ENCODE measurements around the gene RFFL. TPM values are rescaled to one million over a fixed set of nuclear protein-coding genes. Genes with fewer than 3 reads are reported as not detected.

Gene RFFL
- total RNA-seq, 5 donors from 2014 or later (not counting 1 experiment from before 2014, with no cell fraction given) = 51.3 to 80.2 (median 74.1) TPM

DNA sequence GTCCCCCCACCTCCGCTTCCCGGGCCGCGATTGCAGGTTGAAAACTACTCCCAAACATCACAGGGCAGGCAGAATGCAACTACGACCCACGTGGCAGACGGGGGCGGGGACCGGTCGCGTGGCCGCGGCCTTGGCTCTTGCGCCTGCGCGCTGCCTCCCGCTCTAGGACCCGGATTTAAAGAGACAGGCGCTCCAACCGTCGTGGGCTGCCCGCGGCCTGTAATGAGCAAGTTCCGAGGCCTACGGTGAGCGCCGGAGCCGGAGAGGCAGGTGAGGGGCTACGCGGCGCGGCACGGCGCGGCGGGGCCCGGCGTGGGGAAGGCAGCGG, 83.2 kb downstream of the RFFL start, which contains the start of gene LIG3:
LIG3 (plus strand) TSS at position 160 of the 328 bp plus-strand sequence. CDS start 2,494 bp downstream, outside the sequence.
- H3K4me3 ChIP-seq (ENCODE audit: control insufficient read depth in 1 of 2, extremely low read depth in 1 of 2, low read length in 1 of 2) = peak within 1 kb of the TSS; percentile 79 to 93
- peak within 1 kb of the TSS; percentile 97 for H3K27ac ChIP-seq (ENCODE audit: low read length)
- 0% methylated on average over 35 of the region's 39 CpGs for WGBS (ENCODE audit: insufficient coverage)
- H3K27me3 Mint-ChIP-seq = no peaks in the 10 kb centered on the region
- H3K4me3 Mint-ChIP-seq = peak within 1 kb of the TSS; percentile 91 to 93 (median 92)
- H3K4me1 ChIP-seq (ENCODE audit: control insufficient read depth in 1 of 2, extremely low read depth in 1 of 2, insufficient read depth in 2 of 2, low read length in 2 of 2) = peaks cover 13 to 27% of the 10 kb centered on the region in 2 experiments
- POLR2A ChIA-PET = interaction anchor here (0.6 to 1.1 kb wide), 5 partner anchors 13 to 622 kb away, joined by 3 to 5 read pairs (median 3); partner anchors contain the start of genes CCT6B (in 1 of the 2) and ZNF830 (in 1 of the 2)
- H3K27ac Mint-ChIP-seq = peak within 1 kb of the TSS; percentile 98 to 99
- H3K9me3 Mint-ChIP-seq = no peaks in the 10 kb centered on the region
- no peaks in the 10 kb centered on the region for H3K27me3 ChIP-seq (replicated peaks in 1 of 2; ENCODE audit: control insufficient read depth in 2 of 2, extremely low read depth in 1 of 2, insufficient read depth in 2 of 2, low read length in 1 of 2)
- CTCF ChIA-PET = interaction anchor here in 1 of 2 donors (0.9 to 2.4 kb wide), 4 partner anchors 16 to 139 kb away, joined by 3 to 10 read pairs (median 5); partner anchors contain the start of genes RAD51D and RFFL
- peak; percentile 81 to 85 (median 82) for ATAC-seq (replicated peaks in 1 of 4)
- H3K36me3 Mint-ChIP-seq = peaks cover 14% of the 10 kb centered on the region
- peak; percentile 85 to 95 (median 90) for DNase-seq
- peaks cover 51 to 52% (median 52%) of the 10 kb centered on the region in 3 donors for H3K4me1 Mint-ChIP-seq
- H3K9me3 ChIP-seq = no peaks in the 10 kb centered on the region
- peaks cover 0 to 3% of the 10 kb centered on the region in 2 donors for H3K36me3 ChIP-seq (ENCODE audit: control insufficient read depth in 2 of 2, extremely low read depth in 1 of 2, insufficient read depth in 1 of 2, low read length in 1 of 2)

DNA sequence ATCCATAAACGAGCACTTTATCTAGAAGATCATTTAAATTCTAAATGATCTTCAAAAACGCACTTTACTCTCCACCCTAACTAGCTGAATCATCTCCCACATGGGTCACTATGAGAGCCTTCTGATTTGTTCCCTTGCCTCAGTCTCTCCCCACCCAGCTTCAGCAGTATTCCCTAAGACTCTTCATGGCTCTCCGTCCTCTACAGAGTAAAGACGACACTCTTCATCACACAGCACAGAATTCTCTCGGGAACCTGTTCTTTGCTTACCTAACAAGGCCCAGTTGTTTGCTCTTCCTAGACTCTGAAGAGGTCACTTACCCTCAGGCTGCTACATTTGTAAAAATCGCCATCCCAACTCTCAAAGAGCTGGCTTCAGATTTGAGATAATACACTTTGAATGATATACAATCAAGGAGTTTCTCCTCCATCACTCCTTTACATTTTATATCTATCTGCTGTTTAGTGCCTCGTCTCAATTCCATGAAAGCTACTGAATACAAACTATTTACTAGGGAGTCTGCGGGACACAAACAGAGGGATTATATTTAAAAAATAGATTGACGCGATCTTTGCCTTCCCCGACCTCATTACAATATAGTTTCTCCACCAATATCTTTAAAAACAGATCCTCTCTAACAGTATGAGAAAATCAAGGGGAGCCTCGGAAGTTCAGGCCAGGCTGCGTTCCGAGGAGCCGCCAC, 83.7 kb downstream of the RFFL start:
- ChIA-PET CTCF (interaction anchor here in 1 of 2 donors (0.9 to 2.4 kb wide), 4 partner anchors 16 to 139 kb away, joined by 3 to 10 read pairs (median 5); partner anchors contain the start of genes RAD51D and RFFL), POLR2A (interaction anchor here (0.7 to 1.0 kb wide), 3 partner anchors 12 to 81 kb away, joined by 3 to 5 read pairs (median 3); no protein-coding TSS in a partner anchor)
- Histone ChIP-seq H3K4me3 (ENCODE audit: control insufficient read depth in 1 of 2, extremely low read depth in 1 of 2, low read length in 1 of 2) (peak overlapping the region; percentile 79 to 93), H3K4me1 (ENCODE audit: control insufficient read depth in 1 of 2, extremely low read depth in 1 of 2, insufficient read depth in 2 of 2, low read length in 2 of 2) (peaks cover 13 to 27% of the 10 kb centered on the region in 2 experiments), H3K36me3 (ENCODE audit: control insufficient read depth in 2 of 2, extremely low read depth in 1 of 2, insufficient read depth in 1 of 2, low read length in 1 of 2) (peaks cover 0 to 3% of the 10 kb centered on the region in 2 donors), H3K9me3 (no peaks in the 10 kb centered on the region), H3K27ac (ENCODE audit: low read length) (peak overlapping the region; percentile 72), H3K27me3 (replicated peaks in 1 of 2; ENCODE audit: control insufficient read depth in 2 of 2, extremely low read depth in 1 of 2, insufficient read depth in 2 of 2, low read length in 1 of 2) (no peaks in the 10 kb centered on the region)
- 51% methylated on average over 9 of the region's 15 CpGs for WGBS (ENCODE audit: insufficient coverage)
- Mint-ChIP-seq H3K36me3 (peaks cover 11% of the 10 kb centered on the region), H3K27ac (peak overlapping the region; percentile 98 to 99), H3K4me3 (peak overlapping the region; percentile 91 to 92 (median 91)), H3K27me3 (no peaks in the 10 kb centered on the region), H3K9me3 (no peaks in the 10 kb centered on the region), H3K4me1 (peaks cover 47 to 51% (median 48%) of the 10 kb centered on the region in 3 donors)
- peak in 1 of 35 experiments; percentile 13 for DNase-seq
- ATAC-seq (replicated peaks in 1 of 4) = no peak

DNA sequence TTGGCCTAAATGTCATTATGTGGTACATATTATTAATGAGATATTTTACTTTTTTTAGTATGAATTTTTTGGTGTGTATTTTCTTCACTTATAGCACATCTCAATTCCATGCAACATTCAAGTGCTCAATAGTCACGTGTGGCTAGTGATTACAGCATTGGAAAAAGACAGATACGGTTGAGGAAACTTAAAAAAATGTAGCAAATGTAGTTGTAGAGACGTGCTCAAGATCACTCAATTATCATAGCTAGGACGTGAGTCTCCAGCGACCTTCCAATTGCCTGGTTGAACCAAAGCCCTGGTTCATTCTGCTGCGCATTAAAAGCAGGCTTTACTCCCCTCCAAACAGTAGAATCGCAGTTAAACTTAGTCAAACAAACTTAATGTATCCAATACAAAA, 84.4 kb downstream of the RFFL start:
- H3K9me3 Mint-ChIP-seq = no peaks in the 10 kb centered on the region
- H3K4me3 Mint-ChIP-seq = peak overlapping the region in 2 of 3 donors; percentile 44 to 92
- peaks cover 11% of the 10 kb centered on the region for H3K36me3 Mint-ChIP-seq
- ChIA-PET POLR2A (interaction anchor here in 1 of 2 donors (0.6 kb wide), 1 partner anchor 91 kb away, joined by 8 read pairs; no protein-coding TSS in a partner anchor), CTCF (interaction anchor here in 1 of 2 donors (0.6 kb wide), 1 partner anchor 791 kb away, joined by 6 read pairs; no protein-coding TSS in a partner anchor)
- H3K4me1 ChIP-seq (ENCODE audit: control insufficient read depth in 1 of 2, extremely low read depth in 1 of 2, insufficient read depth in 2 of 2, low read length in 2 of 2) = peaks cover 13 to 27% of the 10 kb centered on the region in 2 experiments
- DNase-seq (no peak), ATAC-seq (replicated peaks in 1 of 4) (no peak)
- WGBS (ENCODE audit: insufficient coverage) = 96% methylated on average over 5 of the region's 7 CpGs
- peaks cover 0 to 3% of the 10 kb centered on the region in 2 donors for H3K36me3 ChIP-seq (ENCODE audit: control insufficient read depth in 2 of 2, extremely low read depth in 1 of 2, insufficient read depth in 1 of 2, low read length in 1 of 2)
- peaks cover 41 to 44% (median 43%) of the 10 kb centered on the region in 3 donors for H3K4me1 Mint-ChIP-seq
- no peaks in the 10 kb centered on the region for H3K27me3 Mint-ChIP-seq
- peak overlapping the region in 1 of 2 donors; percentile 24 for H3K27ac Mint-ChIP-seq
- H3K9me3 ChIP-seq = no peaks in the 10 kb centered on the region
- H3K27ac ChIP-seq (ENCODE audit: low read length) = no peak overlapping the region
- no peaks in the 10 kb centered on the region for H3K27me3 ChIP-seq (replicated peaks in 1 of 2; ENCODE audit: control insufficient read depth in 2 of 2, extremely low read depth in 1 of 2, insufficient read depth in 2 of 2, low read length in 1 of 2)
- no peak overlapping the region for H3K4me3 ChIP-seq (ENCODE audit: control insufficient read depth in 1 of 2, extremely low read depth in 1 of 2, low read length in 1 of 2)

DNA sequence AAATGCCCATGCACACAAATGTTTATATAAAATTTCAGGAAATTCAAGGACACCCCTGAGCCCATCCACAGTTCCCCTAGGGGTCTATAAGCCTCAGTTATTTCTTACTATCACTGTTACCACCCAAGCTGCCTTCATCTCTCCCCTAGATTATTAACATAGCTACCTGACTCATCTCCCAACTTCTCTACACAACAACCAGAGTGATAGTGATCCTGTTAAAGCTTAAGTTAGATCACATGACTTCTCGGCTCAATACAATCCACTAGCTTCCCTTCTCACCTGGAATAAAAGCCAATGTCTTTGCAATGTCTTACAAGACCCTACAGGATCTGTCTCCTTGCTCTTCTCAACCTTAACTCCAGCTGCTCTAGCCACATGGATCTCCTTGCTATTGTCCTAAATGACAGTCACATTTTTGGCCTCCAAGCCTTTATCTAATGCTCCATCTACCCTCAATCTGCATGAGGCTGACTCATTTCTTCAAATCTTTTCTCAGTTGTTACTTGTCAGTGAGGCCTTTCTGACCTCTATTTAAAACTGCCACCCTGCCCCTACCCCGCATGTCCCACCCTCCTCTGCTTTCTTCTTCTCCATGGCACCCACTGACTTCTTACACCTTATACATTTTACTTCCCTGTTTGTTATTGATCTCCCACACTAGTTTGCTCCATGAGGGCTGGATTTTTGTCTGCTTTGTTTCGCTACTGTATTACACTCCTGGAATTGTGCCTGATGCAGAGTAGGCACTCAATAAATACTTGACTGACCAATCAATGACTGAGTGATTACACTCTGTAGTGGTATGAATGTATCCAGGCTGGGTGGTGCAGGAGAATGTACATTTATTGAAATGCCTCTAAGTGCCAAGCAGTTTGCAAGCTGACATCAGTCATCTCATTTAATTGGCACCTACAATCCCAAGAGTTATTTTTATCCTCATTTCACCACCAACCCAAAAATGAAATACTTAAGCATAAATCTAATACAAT, 88.4 kb downstream of the RFFL start:
- Mint-ChIP-seq H3K36me3 (no peaks in the 10 kb centered on the region), H3K4me1 (peaks cover 10 to 11% (median 10%) of the 10 kb centered on the region in 3 donors), H3K27ac (no peak overlapping the region)

DNA sequence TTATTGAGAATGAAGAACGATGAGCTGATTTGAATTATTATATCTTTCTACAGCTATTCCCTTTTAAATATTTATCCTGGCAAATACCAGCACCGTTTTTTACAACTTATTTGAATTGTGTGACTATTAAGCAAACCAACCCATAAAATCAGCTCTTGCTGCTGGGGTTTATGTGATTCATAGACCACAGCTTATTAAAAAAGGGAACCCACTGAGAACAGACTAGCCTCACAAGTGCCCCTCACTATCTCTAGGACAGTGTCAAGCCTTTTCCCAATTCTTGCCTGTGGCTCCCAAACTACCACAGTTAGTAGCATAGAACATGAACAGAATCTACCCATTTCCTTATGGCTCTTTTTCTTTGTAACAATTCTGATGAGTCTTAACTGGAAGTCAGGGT, 89.3 kb downstream of the RFFL start:
- Mint-ChIP-seq H3K36me3 (peaks cover 3% of the 10 kb centered on the region), H3K27me3 (no peaks in the 10 kb centered on the region), H3K27ac (no peak overlapping the region), H3K9me3 (no peaks in the 10 kb centered on the region), H3K4me1 (peaks cover under 1 to 2% (median 1%) of the 10 kb centered on the region in 3 donors), H3K4me3 (no peak overlapping the region)
- no peaks in the 10 kb centered on the region for H3K27me3 ChIP-seq (replicated peaks in 1 of 2; ENCODE audit: control insufficient read depth in 2 of 2, extremely low read depth in 1 of 2, insufficient read depth in 2 of 2, low read length in 1 of 2)
- no peaks in the 10 kb centered on the region for H3K4me1 ChIP-seq (ENCODE audit: control insufficient read depth in 1 of 2, extremely low read depth in 1 of 2, insufficient read depth in 2 of 2, low read length in 2 of 2)
- WGBS (ENCODE audit: insufficient coverage) = no CpG with 5 or more reads among the region's 2 CpGs
- ChIA-PET POLR2A (interaction anchor here (0.6 to 0.7 kb wide), 2 partner anchors 40 to 173 kb away, joined by 3 read pairs; no protein-coding TSS in a partner anchor), CTCF (interaction anchor here in 1 of 2 donors (0.6 to 1.4 kb wide), 2 partner anchors 23 to 588 kb away, joined by 3 to 5 read pairs; no protein-coding TSS in a partner anchor)
- no peaks in the 10 kb centered on the region for H3K9me3 ChIP-seq
- no peak overlapping the region for H3K4me3 ChIP-seq (ENCODE audit: control insufficient read depth in 1 of 2, extremely low read depth in 1 of 2, low read length in 1 of 2)
- DNase-seq (no peak), ATAC-seq (replicated peaks in 1 of 4) (no peak)
- no peaks in the 10 kb centered on the region for H3K36me3 ChIP-seq (ENCODE audit: control insufficient read depth in 2 of 2, extremely low read depth in 1 of 2, insufficient read depth in 1 of 2, low read length in 1 of 2)
- H3K27ac ChIP-seq (ENCODE audit: low read length) = no peak overlapping the region

More for the DNA sequence above, 88.4 kb downstream of the RFFL start:
- Histone ChIP-seq H3K27ac (ENCODE audit: low read length) (no peak overlapping the region), H3K27me3 (replicated peaks in 1 of 2; ENCODE audit: control insufficient read depth in 2 of 2, extremely low read depth in 1 of 2, insufficient read depth in 2 of 2, low read length in 1 of 2) (no peaks in the 10 kb centered on the region), H3K36me3 (ENCODE audit: control insufficient read depth in 2 of 2, extremely low read depth in 1 of 2, insufficient read depth in 1 of 2, low read length in 1 of 2) (no peaks in the 10 kb centered on the region), H3K4me1 (ENCODE audit: control insufficient read depth in 1 of 2, extremely low read depth in 1 of 2, insufficient read depth in 2 of 2, low read length in 2 of 2) (peaks cover 3 to 6% of the 10 kb centered on the region in 2 experiments), H3K4me3 (ENCODE audit: control insufficient read depth in 1 of 2, extremely low read depth in 1 of 2, low read length in 1 of 2) (no peak overlapping the region), H3K9me3 (no peaks in the 10 kb centered on the region)
- Mint-ChIP-seq H3K4me3 (no peak overlapping the region), H3K9me3 (no peaks in the 10 kb centered on the region), H3K27me3 (no peaks in the 10 kb centered on the region)
- ATAC-seq (replicated peaks in 1 of 4) (no peak), DNase-seq (no peak)
- WGBS (ENCODE audit: insufficient coverage) = 40% methylated on average over 2 of the region's 3 CpGs
- POLR2A ChIA-PET = interaction anchor here in 1 of 2 donors (0.6 kb wide), 1 partner anchor 41 kb away, joined by 3 read pairs; no protein-coding TSS in a partner anchor
- CTCF ChIA-PET = interaction anchor here in 1 of 2 donors (0.6 to 1.4 kb wide), 2 partner anchors 24 to 587 kb away, joined by 3 to 5 read pairs; no protein-coding TSS in a partner anchor
